GM18498 (cell line): ENCODE results near the gene DERL3.
A peak's percentile ranks its signal among the peaks of the same experiment; 100 is the strongest.

Experiments
- ATAC-seq: cut with Tn5 transposase; IDR thresholded peaks from one replicate; pipeline ENCODE4 v1.9.1; 2021; ENCODE audit warnings: mild to moderate bottlenecking, moderate library complexity; ENCODE audit not compliant: unreplicated experiment

Gene DERL3

GRCh38 chr22:23806837-23807236 is 32.0 kb downstream of the DERL3 start:
- no peak for ATAC-seq

DNA sequence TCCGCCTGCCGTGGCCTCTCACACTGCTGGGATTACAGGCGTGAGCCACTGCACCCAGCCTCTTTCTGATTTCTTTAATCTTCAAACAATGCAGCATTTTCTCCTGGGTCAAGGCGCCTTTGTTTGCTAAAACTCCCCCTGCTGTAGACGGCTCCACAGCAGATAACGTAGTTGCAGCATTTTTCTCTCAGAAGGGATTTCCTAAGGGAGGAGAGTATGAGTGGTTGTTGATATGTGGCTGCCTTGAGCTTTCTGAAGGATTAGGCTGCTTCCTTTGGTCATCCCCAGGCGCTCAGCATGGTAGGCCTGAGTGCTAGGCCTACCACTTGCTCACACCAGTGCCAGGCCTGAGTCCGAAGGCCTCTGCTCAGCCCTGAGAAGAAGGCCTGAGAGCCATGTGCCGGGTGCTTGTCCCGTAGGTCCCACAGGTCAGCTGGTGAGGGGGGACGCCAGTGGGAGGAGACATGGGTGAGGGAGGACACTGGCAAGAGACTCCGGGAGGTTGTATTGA is 34.0 kb downstream of the DERL3 start:
- no peak for ATAC-seq

DNA sequence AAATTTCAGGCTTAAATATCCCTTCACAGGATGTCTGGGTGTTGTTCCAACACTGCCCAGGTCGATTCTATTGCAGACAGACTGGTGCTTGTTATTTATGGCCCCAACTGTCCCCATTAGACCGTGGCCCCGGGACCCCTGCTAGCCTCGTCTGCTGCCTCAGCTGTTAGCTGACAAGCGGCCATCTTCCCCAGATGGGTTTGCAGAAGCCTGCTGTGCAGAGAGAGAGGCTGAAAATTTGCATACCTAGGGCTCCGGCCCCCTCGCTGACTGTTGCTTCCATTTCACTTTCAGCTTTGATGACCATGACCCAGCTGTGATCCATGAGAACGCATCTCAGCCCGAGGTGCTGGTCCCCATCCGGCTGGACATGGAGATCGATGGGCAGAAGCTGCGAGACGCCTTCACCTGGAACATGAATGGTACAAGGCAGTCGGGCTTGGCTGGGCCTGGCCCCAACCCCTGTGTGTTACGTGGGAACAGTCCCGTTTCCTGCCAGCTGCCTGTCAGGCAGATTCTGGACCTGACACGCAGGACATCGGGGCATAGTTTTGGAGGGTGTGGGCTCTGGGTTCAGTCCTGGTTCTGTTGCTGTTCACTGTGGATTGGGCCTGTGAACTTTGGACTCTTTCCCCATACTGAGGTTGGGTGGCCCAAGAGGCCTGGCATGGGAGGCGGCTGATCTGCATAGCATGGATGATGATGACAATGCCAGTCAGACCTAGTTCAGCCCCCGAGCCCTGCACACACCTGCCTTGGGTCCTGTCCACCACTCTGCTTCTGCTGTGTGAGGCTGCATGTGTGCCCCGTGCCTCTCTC is 35.6 kb downstream of the DERL3 start:
- no peak for ATAC-seq

DNA sequence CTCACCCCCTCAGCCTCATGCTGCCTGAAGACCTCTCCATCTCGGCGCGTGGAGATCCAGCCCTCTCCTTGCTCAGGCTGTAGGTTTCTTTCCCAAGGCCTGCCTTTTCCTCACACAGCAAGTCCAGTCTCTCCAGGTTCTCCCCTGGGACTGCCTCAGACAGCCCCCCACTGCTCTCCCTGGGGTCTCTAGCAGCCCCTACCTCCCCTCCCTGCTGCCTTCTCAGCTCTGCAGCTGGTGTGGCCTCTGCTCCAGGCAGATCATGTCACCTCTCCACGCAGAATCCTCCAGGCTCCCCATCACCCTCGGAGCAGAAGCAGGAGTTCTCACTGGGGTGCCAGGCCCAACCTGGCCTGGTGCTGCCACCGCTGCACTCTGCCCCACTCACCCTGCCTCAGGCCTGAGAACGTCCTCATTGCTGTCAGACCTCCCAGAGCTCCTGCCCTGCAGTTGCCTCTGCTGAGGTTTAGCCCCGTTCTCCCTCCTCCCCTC is 36.9 kb downstream of the DERL3 start:
- ATAC-seq, result no peak

DNA sequence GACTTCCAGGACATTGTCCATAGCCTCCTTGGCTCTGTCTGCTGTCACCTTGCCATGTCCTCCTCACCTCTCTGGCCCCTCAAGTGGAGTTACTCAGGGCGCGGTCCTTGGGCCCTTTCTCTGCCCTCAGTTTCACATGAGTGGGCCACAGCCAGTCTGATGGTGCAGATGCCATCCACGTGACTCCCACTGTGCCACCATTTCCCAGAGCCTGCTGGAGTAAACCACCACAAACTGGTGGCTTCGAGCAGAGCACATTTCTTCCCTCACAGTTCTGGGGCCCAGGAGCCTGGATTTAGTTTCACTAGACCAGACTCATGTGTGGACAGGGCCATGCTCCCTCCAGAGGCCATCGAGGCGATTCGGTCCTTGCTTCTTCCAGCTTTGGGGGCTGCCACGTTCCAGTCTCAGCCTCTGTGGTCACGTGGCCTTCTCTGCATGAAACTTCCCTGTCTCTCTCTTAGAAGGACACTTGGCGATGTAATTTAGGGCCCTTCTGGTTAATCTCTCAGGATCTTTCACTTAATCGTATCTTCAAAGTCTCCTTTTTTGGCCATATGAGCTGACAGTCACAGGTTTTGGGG is 37.5 kb downstream of the DERL3 start:
- ATAC-seq, result no peak

DNA sequence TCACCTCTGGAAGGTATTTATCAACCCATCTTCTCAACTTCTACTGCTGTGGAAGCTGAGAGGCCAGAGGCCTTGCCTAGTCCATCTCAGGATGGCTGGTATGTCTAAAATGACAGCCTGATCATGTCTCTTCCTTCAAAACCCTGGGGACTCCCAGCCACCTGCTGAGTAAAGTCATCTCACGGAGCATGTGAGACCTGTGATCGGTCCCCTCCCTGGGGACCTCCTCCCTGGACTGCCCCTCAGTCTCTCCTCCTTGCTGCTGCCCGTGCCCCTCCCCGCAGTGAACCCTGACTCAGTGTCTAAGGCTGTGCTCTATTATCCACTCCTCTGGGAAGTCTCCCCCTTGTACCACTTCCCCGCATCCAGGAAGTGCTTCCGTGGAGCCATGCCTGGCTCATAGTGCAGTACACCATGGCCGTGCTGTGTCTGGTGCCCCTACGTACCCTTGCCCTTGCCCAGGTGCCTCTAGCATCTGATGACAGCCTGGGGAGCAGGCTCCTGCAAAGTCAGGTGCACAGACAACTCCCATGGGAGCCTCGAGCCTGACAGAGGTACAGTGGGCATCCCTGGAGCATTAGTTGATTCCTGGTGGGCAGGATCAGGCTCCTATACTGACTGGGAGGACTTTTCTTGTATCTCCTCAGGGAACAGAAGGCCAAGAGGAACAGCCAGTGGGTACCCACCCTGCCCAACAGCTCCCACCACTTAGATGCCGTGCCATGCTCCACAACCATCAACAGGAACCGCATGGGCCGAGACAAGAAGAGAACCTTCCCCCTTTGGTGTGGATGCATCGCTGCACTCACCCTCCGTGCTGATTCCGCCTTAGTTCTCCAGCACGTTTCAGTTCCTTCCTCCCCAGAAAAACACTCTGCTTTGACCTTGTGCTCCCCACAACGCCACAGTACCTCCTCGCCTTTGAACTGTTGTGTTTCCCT is 38.2 kb downstream of the DERL3 start:
- no peak for ATAC-seq

DNA sequence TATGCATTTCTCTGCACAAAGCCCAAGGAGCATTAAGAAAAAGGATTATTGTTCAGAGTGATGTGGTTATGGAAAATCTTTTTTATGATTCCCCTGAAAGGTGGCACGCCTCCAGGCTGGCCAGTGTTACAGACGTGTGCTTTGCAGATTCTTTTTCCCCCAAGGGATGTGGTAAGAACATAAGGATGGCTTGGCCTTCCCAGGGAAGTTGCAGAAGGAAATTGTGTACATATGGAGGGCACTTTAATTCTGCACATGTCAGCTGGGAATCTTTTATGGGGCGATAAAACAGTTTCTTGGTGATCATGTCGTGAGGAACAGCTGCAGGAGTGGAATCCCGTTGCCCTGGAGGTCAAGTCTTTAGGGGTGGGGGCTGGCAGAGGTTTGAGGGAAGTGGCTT is 42.3 kb downstream of the DERL3 start:
- no peak for ATAC-seq

DNA sequence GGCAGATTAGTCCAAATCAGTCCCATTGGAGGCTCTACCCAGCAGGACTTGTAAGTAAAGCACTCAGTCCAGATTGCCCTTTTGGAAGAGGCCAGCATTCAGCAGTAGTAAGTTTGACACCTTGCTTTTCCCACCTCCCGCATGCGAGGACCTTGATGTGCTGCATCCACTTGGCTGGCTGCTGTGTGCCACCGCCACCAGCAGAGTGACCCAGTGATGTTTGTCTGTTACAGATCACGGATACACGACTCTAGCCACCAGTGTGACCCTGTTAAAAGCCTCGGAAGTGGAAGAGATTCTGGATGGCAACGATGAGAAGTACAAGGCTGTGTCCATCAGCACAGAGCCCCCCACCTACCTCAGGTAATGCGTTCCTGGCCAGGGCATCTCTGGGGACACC is 45.5 kb downstream of the DERL3 start:
- ATAC-seq, result no peak

DNA sequence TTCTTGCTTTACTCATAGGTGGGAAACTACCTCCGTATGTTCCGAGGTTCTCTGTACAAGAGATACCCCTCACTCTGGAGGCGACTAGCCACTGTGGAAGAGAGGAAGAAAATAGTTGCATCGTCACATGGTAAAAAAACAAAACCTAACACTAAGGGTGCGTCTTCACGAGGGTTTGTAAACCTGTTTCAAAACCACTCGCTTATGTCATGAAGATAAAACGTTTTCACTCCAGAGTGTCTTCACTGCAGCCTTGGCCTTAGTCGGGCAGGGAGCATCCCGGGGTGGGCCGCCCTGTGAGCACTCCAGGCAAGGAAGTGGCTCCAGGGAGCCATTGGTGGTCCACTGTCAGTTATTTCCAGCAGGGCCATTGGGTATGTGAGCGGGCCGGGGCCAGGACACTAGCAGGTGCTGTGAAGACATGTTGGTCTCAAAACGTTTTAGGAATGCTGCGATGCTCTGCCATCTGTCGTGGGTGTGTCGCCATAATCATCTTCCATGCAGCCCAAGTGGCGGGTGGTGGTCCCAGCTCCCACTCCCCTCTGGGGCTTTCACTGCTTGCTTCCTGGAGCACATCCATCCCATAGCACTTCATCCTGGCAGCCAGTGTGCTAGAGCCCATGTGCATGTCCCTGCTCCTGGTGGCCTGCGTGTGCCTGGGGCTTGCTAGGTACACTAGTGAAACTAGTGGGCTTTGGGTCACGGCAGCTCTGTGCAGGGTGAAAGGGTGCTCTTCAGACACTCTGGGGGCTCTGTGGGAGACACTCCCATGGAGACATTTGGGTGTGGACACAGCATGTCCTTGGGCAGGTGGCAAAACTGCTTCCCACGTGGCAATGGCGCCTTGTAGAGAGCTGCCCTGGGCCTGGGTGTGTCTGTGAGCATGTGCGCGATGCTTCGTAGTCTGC is 46.8 kb downstream of the DERL3 start:
- ATAC-seq, result no peak

GRCh38 chr22:23790819-23791737 is 47.7 kb downstream of the DERL3 start:
- ATAC-seq, result no peak

- ATAC-seq, result no peak
These were observed 49.2 kb downstream of the DERL3 start for GRCh38 chr22:23789638-23790037.

DNA sequence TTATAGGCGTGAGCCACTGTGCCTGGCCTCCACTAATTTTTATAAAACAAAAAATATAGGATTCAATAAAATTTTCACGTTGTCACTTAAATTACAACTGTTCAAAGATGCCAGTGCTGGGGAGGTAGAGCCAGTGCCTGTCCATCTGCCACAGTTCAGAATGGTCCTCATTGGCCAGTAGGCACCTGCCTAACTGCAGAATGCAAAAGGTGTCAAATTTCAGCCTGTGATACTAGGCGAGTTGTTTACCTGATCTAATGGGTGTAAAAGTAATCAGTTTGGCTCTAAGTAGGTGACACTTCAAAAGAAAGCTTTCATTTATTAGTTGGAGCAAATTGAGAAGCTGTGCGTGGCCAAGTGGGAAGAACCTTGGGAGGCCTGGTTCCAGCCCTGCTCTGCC is 49.7 kb downstream of the DERL3 start:
- ATAC-seq, result no peak

- ATAC-seq, result no peak
These were observed 50.9 kb downstream of the DERL3 start for GRCh38 chr22:23787910-23788309.

- ATAC-seq, result no peak
These were observed 51.3 kb downstream of the DERL3 start for GRCh38 chr22:23787600-23787896.

- ATAC-seq, result peak; percentile 66
These were observed 51.8 kb downstream of the DERL3 start, which contains the start of gene SMARCB1 for GRCh38 chr22:23786752-23787599. Gene SMARCB1 (plus strand): TSS chr22:23786966. CDS start chr22:23787170, 204 bp downstream.

DNA sequence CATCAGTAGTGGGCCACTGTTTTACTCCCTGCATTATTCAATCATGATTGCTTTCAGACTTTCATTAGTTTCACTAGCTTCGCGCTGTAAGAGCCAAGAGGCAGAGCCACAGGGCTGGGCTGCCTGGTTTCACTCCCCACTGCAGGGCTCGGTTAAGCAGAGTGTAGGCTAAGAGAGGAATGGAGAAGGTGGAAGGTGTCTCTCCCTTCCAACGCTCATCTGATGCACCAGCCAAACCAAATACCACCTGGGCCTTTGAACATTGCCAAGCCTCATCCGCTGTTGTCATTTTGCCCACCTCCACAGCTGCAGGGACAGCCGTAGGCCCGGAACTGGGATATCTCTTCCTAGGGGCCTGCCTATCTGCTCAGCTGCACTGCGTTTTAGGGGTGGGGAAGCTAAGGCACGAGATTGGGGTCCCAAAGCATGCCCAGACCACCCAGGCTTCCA is 52.5 kb downstream of the DERL3 start:
- no peak for ATAC-seq
